ENCODE results near the gene CSGALNACT2. TPM values are rescaled to one million over a fixed set of nuclear protein-coding genes. Genes with fewer than 3 reads are reported as not detected.

CSGALNACT2 gene
- total RNA-seq, 2 donors from 2014 or later = 4.7 to 6.7 TPM

GRCh38 chr10:43110338-43111071 lies 27.7 kb upstream of the CSGALNACT2 start:
- peak; percentile 45 to 54 for DNase-seq
- intact Hi-C loops (cut with DNase I, micrococcal nuclease) = no loop called here
- no peak for ATAC-seq

GRCh38 chr10:43111101-43111500 lies 27.1 kb upstream of the CSGALNACT2 start:
- ATAC-seq = no peak
- no peak for DNase-seq
- intact Hi-C loops (cut with DNase I, micrococcal nuclease) = no loop called here

GRCh38 chr10:43111921-43112607 lies 26.2 kb upstream of the CSGALNACT2 start:
- intact Hi-C loops (cut with DNase I, micrococcal nuclease) = no loop called here
- no peak for ATAC-seq
- no peak for DNase-seq

- DNase-seq (no peak), ATAC-seq (no peak)
- intact Hi-C loops (cut with DNase I, micrococcal nuclease) = no loop called here
Observed at GRCh38 chr10:43112608-43112961, 25.7 kb upstream of the CSGALNACT2 start.

- intact Hi-C loops (cut with DNase I, micrococcal nuclease) = no loop called here
- DNase-seq (no peak), ATAC-seq (no peak)
Observed at GRCh38 chr10:43113201-43114087, 24.8 kb upstream of the CSGALNACT2 start.

GRCh38 chr10:43114088-43114742 lies 24.0 kb upstream of the CSGALNACT2 start:
- intact Hi-C loops (cut with DNase I, micrococcal nuclease) = no loop called here
- no peak for ATAC-seq
- DNase-seq = no peak

GRCh38 chr10:43114743-43115611 lies 23.3 kb upstream of the CSGALNACT2 start:
- ATAC-seq = no peak
- no peak for DNase-seq
- intact Hi-C loops (cut with DNase I, micrococcal nuclease) = no loop called here

GRCh38 chr10:43115881-43116595 lies 22.2 kb upstream of the CSGALNACT2 start:
- intact Hi-C loops (cut with DNase I, micrococcal nuclease) = no loop called here

GRCh38 chr10:43116596-43116995 lies 21.6 kb upstream of the CSGALNACT2 start:
- ATAC-seq (no peak), DNase-seq (no peak)
- intact Hi-C loops (cut with DNase I, micrococcal nuclease) = no loop called here

More at GRCh38 chr10:43115881-43116595, 22.2 kb upstream of the CSGALNACT2 start:
- ATAC-seq (no peak), DNase-seq (no peak)

- intact Hi-C loops (cut with DNase I, micrococcal nuclease) = no loop called here
- ATAC-seq = no peak
- DNase-seq = no peak
Observed at GRCh38 chr10:43117031-43117776, 21.0 kb upstream of the CSGALNACT2 start.

- intact Hi-C loops (cut with DNase I, micrococcal nuclease) = no loop called here
- ATAC-seq (no peak), DNase-seq (no peak)
Observed at GRCh38 chr10:43117777-43118583, 20.3 kb upstream of the CSGALNACT2 start.

- intact Hi-C loops (cut with DNase I, micrococcal nuclease) = no loop called here
- ATAC-seq = no peak
- DNase-seq = no peak
Observed at GRCh38 chr10:43118631-43119415, 19.4 kb upstream of the CSGALNACT2 start.

GRCh38 chr10:43119416-43120115 lies 18.7 kb upstream of the CSGALNACT2 start:
- DNase-seq = peak in 1 of 2 donors; percentile 18
- intact Hi-C loops (cut with DNase I, micrococcal nuclease) = no loop called here
- ATAC-seq = no peak

- ATAC-seq = no peak
- DNase-seq = no peak
Observed at GRCh38 chr10:43120116-43120928, 17.9 kb upstream of the CSGALNACT2 start.

More at GRCh38 chr10:43120116-43120928, 17.9 kb upstream of the CSGALNACT2 start:
- intact Hi-C loops (cut with DNase I, micrococcal nuclease) = no loop called here
